Endothelial cell (in vitro differentiated cells): ENCODE results near the gene HDLBP. TPM values are rescaled to one million over a fixed set of nuclear protein-coding genes. Genes with fewer than 3 reads are reported as not detected.
A peak's percentile ranks its signal among the peaks of the same experiment; 100 is the strongest.

ENCODE experiments used
- DNase-seq: peaks from one replicate; pipeline ENCODE4 v3.0.0; 2021; ENCODE audit warnings: low spot score
- H3K27ac Mint-ChIP-seq: one replicate; pipeline ENCODE4 v1.8.0; 2021; ENCODE audit warnings: mixed read lengths, inconsistent platforms; ENCODE audit not compliant: unreplicated experiment
- H3K27me3 Mint-ChIP-seq: one replicate; pipeline ENCODE4 v1.8.0; 2021; ENCODE audit warnings: mild to moderate bottlenecking, moderate library complexity, mixed read lengths, inconsistent platforms; ENCODE audit not compliant: unreplicated experiment
- H3K36me3 Mint-ChIP-seq: one replicate; pipeline ENCODE4 v1.8.0; 2021; ENCODE audit warnings: mild to moderate bottlenecking, low read depth, mixed read lengths, inconsistent platforms; ENCODE audit not compliant: unreplicated experiment
- H3K4me1 Mint-ChIP-seq: one replicate; pipeline ENCODE4 v1.8.0; 2021; ENCODE audit warnings: mild to moderate bottlenecking, mixed read lengths, inconsistent platforms; ENCODE audit not compliant: unreplicated experiment
- H3K4me3 Mint-ChIP-seq: one replicate; pipeline ENCODE4 v1.8.0; 2021; ENCODE audit warnings: mild to moderate bottlenecking, mixed read lengths, inconsistent platforms; ENCODE audit not compliant: unreplicated experiment
- H3K9me3 Mint-ChIP-seq: one replicate; pipeline ENCODE4 v1.8.0; 2021; ENCODE audit warnings: mixed read lengths, inconsistent platforms; ENCODE audit not compliant: unreplicated experiment
- long read RNA-seq: library from polyadenylated mRNA; unstranded; transcript quantifications from one replicate; pipeline ENCODE4 v2.0.0, GENCODE V29; 2020; ENCODE audit not compliant: unreplicated experiment
- total RNA-seq: library from RNA; stranded (reverse); fragmentation: NEBNext Ultra II Directional; extraction: Animal tissue kit (Norgen Biotek cat#: 25700); gene quantifications from one replicate; pipeline ENCODE4 v1.2.1, GENCODE V29; 2021; ENCODE audit not compliant: unreplicated experiment
- TF ChIP-seq, protein P1 (sequence below): fragments of 200-600 bp; sonication (generic); IDR thresholded peaks from one replicate; pipeline ENCODE4 v1.5.0; 2021; ENCODE audit warnings: antibody characterized with exemption; ENCODE audit not compliant: unreplicated experiment

Gene HDLBP, protein sequence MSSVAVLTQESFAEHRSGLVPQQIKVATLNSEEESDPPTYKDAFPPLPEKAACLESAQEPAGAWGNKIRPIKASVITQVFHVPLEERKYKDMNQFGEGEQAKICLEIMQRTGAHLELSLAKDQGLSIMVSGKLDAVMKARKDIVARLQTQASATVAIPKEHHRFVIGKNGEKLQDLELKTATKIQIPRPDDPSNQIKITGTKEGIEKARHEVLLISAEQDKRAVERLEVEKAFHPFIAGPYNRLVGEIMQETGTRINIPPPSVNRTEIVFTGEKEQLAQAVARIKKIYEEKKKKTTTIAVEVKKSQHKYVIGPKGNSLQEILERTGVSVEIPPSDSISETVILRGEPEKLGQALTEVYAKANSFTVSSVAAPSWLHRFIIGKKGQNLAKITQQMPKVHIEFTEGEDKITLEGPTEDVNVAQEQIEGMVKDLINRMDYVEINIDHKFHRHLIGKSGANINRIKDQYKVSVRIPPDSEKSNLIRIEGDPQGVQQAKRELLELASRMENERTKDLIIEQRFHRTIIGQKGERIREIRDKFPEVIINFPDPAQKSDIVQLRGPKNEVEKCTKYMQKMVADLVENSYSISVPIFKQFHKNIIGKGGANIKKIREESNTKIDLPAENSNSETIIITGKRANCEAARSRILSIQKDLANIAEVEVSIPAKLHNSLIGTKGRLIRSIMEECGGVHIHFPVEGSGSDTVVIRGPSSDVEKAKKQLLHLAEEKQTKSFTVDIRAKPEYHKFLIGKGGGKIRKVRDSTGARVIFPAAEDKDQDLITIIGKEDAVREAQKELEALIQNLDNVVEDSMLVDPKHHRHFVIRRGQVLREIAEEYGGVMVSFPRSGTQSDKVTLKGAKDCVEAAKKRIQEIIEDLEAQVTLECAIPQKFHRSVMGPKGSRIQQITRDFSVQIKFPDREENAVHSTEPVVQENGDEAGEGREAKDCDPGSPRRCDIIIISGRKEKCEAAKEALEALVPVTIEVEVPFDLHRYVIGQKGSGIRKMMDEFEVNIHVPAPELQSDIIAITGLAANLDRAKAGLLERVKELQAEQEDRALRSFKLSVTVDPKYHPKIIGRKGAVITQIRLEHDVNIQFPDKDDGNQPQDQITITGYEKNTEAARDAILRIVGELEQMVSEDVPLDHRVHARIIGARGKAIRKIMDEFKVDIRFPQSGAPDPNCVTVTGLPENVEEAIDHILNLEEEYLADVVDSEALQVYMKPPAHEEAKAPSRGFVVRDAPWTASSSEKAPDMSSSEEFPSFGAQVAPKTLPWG (N-terminal part only)
- total RNA-seq = 364 TPM
- long read RNA-seq, full-length matches to known transcripts = 26 of 87 reads
- long read RNA-seq, partial matches to known transcripts = 58 of 87 reads
- long read RNA-seq, other reads (novel, unspliced or antisense) = 3 of 87 reads

DNA sequence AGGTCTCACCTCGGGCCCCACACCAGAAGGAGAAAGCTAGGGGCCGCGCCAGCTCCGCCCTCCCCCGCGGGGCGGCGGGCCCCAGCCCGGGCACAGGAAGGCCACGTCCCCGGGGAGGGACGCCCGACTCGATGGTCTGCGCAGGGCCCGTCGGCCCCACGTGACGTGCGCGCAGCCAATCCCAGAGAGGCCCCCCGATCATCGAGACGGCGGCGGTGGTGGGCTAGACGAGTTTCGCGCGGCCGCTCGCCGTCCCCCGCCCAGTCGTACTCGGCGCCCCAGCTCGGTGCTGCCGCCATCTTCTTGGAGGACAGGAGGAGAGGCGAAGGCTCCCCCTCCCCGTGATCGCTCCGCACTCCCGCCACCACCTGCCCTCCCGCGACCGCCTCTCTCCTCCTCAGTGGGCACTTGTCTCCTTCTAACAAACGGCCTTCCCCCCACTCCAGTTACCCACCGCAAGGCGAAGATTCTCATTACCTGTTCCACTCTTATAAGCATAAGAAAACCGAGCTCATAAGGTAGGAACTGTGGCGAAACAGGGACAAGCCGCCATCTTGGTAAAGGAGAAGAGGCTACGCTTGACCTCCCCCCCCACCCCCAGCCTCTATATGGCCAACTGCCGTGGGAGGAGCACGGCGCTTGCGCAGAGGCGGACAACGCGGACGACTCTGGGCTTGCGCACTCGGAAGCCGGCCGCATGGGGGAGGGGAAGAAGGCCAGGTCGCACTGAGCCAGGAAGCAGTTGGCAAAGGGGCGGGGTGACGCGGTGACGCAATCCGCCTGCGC is at the start of gene HDLBP:
Gene HDLBP (minus strand): TSS at position 580 of the 786 bp plus-strand sequence. CDS start 48,803 bp downstream, outside the sequence.
- peaks cover 8% of the 10 kb centered on the region for H3K27me3 Mint-ChIP-seq
- H3K9me3 Mint-ChIP-seq = no peaks in the 10 kb centered on the region
- H3K36me3 Mint-ChIP-seq = peaks cover 6% of the 10 kb centered on the region
- TF ChIP-seq, protein P1, sequence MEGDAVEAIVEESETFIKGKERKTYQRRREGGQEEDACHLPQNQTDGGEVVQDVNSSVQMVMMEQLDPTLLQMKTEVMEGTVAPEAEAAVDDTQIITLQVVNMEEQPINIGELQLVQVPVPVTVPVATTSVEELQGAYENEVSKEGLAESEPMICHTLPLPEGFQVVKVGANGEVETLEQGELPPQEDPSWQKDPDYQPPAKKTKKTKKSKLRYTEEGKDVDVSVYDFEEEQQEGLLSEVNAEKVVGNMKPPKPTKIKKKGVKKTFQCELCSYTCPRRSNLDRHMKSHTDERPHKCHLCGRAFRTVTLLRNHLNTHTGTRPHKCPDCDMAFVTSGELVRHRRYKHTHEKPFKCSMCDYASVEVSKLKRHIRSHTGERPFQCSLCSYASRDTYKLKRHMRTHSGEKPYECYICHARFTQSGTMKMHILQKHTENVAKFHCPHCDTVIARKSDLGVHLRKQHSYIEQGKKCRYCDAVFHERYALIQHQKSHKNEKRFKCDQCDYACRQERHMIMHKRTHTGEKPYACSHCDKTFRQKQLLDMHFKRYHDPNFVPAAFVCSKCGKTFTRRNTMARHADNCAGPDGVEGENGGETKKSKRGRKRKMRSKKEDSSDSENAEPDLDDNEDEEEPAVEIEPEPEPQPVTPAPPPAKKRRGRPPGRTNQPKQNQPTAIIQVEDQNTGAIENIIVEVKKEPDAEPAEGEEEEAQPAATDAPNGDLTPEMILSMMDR = no peak
- peak; percentile 100 for DNase-seq
- H3K4me1 Mint-ChIP-seq = peaks cover 51% of the 10 kb centered on the region
- peak within 1 kb of the TSS; percentile 100 for H3K4me3 Mint-ChIP-seq
- peak within 1 kb of the TSS; percentile 98 for H3K27ac Mint-ChIP-seq

DNA sequence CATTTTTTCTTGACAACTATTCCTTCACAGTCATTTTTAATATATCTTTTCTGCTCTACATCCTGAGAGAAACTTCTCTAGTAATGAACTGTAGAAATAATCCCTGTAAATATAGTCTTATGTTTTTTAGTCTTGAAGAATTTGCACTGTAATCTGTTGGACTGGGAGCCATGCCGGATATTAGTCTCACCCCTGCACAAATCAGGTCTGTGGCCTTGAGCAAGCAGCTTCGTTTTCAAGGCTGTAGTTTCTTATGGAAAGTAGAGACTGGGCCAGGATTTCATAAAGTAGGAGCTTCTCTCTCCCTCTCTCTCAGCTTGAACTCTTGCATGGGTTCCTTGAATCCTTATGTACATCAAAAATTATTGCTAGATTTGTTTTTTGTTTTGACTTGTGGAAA is 49.3 kb upstream of the HDLBP start:
- Mint-ChIP-seq H3K9me3 (no peaks in the 10 kb centered on the region), H3K4me1 (no peaks in the 10 kb centered on the region), H3K4me3 (no peak overlapping the region), H3K36me3 (no peaks in the 10 kb centered on the region), H3K27ac (no peak overlapping the region), H3K27me3 (no peaks in the 10 kb centered on the region)
- DNase-seq = no peak
- TF ChIP-seq, protein P1 = no peak

DNA sequence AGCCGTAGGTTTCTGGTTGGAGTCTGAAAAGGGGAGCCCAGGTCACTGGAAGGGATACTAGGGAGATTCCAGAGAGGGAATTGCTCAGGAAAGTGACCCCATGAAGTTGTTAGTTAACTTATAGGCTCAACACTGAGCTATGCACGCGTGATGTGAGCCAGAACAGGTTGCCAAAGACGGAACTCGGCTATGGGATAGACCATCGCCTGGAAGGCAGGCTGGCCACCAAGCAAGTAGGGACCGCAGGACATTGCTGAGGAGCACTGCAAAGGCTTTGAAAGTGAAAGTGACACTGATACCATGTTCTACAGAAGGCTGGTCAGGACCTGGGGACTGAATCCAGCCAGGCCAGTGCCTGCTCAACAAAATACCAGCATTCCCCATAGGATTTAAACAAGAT is 48.0 kb upstream of the HDLBP start:
- no peaks in the 10 kb centered on the region for H3K9me3 Mint-ChIP-seq
- DNase-seq = no peak
- peaks cover 1% of the 10 kb centered on the region for H3K4me1 Mint-ChIP-seq
- no peak overlapping the region for H3K27ac Mint-ChIP-seq
- TF ChIP-seq, protein P1 = no peak
- H3K36me3 Mint-ChIP-seq = no peaks in the 10 kb centered on the region
- H3K27me3 Mint-ChIP-seq = no peaks in the 10 kb centered on the region
- no peak overlapping the region for H3K4me3 Mint-ChIP-seq

DNA sequence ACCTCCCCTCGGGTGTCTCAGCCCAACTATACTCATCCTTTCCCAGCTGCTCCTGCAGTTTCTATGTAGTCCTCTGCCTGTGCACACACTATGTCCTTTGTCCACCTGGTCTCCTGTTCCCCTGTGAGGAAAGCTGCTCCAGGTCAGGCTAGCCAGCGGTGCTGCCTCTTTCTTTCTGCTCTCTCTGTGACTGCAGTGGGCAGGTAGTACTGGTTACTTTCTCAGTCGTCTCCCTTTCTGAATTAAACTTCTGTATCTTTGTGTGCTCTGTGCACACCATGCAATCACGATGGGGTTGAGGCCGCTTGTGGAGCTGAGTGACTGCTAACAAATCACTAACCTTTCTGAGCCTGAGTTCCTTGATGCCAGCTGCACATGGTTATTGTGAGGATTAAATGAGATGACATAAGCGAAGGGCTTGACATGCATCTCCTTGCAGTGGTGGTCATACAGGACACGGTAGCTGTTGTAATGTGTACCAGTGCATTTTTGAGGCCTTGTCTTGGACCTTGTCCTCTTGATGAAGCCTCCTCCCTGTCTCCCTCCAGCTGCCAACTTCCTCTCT is 44.1 kb upstream of the HDLBP start:
- TF ChIP-seq, protein P1 = no peak
- Mint-ChIP-seq H3K27ac (no peak overlapping the region), H3K4me1 (peaks cover 19% of the 10 kb centered on the region), H3K9me3 (no peaks in the 10 kb centered on the region), H3K4me3 (no peak overlapping the region), H3K27me3 (peaks cover 2% of the 10 kb centered on the region), H3K36me3 (peaks cover 2% of the 10 kb centered on the region)
- no peak for DNase-seq
